Mesenchymal stem cell (in vitro differentiated cells and primary cell): Measurements from ENCODE around the gene C9orf153.

Source experiments
- DNase-seq: peaks from one replicate; pipeline ENCODE4 v3.0.0-alpha.2; 2013
- H2AFZ ChIP-seq: one replicate; pipeline ENCODE4 v1.6.1; 2013; ENCODE audit warnings: low read depth, mild to moderate bottlenecking, control low read depth, inconsistent platforms, low read length, moderate library complexity
- H2AK5ac ChIP-seq: 2 replicates; pipeline ENCODE4 v1.6.1; 2013; ENCODE audit warnings: low read length, moderate library complexity, mild to moderate bottlenecking, inconsistent platforms; ENCODE audit not compliant: severe bottlenecking
- H2BK120ac ChIP-seq: one replicate; pipeline ENCODE4 v1.6.1; 2013; ENCODE audit warnings: low read depth, mild to moderate bottlenecking, inconsistent platforms, low read length, moderate library complexity
- H2BK12ac ChIP-seq, 2 experiments: one replicate each; pipeline ENCODE4 v1.6.1; 2013; ENCODE audit warnings: inconsistent platforms in 2 of 2, low read length in 2 of 2, mild to moderate bottlenecking in 2 of 2, moderate library complexity in 2 of 2, control low read depth in 1 of 2
- H2BK15ac ChIP-seq: one replicate; pipeline ENCODE4 v1.6.1; 2013; ENCODE audit warnings: mild to moderate bottlenecking, low read depth, inconsistent platforms; ENCODE audit not compliant: poor library complexity, severe bottlenecking
- H2BK5ac ChIP-seq: 2 replicates; pipeline ENCODE4 v1.6.1; 2013; ENCODE audit warnings: low read depth, mild to moderate bottlenecking, low read length, control low read depth, inconsistent platforms; ENCODE audit not compliant: poor library complexity, severe bottlenecking
- H3K14ac ChIP-seq, 2 experiments: one replicate each; pipeline ENCODE4 v1.6.1; 2013; ENCODE audit warnings: inconsistent platforms in 2 of 2, low read length in 2 of 2, control low read depth in 1 of 2, mild to moderate bottlenecking in 1 of 2, moderate library complexity in 1 of 2
- H3K18ac ChIP-seq, 2 experiments: one replicate each; pipeline ENCODE4 v1.6.1; 2013; ENCODE audit warnings: inconsistent platforms in 2 of 2, low read length in 2 of 2, control low read depth in 1 of 2, low read depth in 1 of 2, mild to moderate bottlenecking in 1 of 2
- H3K23ac ChIP-seq, 2 experiments: one replicate each; pipeline ENCODE4 v1.6.1; 2013; ENCODE audit warnings: inconsistent platforms in 2 of 2, low read length in 2 of 2, mild to moderate bottlenecking in 2 of 2, moderate library complexity in 2 of 2, control low read depth in 1 of 2
- H3K27ac ChIP-seq: 2 replicates; pipeline ENCODE4 v1.5.1; 2013; ENCODE audit warnings: mild to moderate bottlenecking, moderate library complexity, low read length, control low read depth, inconsistent platforms; ENCODE audit not compliant: poor library complexity, severe bottlenecking
- H3K27me3 ChIP-seq, 2 experiments: 2 replicates each; pipeline versions ENCODE4 v1.6.1 to v1.7.0; 2013; ENCODE audit warnings: low read length in 2 of 2, mild to moderate bottlenecking in 2 of 2, moderate library complexity in 2 of 2, control low read depth in 1 of 2, inconsistent platforms in 1 of 2; ENCODE audit not compliant: control insufficient read depth in 1 of 2, insufficient read depth in 1 of 2
- H3K36me3 ChIP-seq, 2 experiments: 2 replicates each; pipeline versions ENCODE4 v1.6.1 to v1.7.0; 2013; ENCODE audit warnings: low read length in 2 of 2, control low read depth in 1 of 2, inconsistent platforms in 1 of 2, low read depth in 1 of 2, mild to moderate bottlenecking in 1 of 2; ENCODE audit not compliant: insufficient read depth in 2 of 2, control insufficient read depth in 1 of 2
- H3K4ac ChIP-seq, 2 experiments: one replicate each; pipeline ENCODE4 v1.6.1; 2013; ENCODE audit warnings: inconsistent platforms in 2 of 2, low read length in 2 of 2, mild to moderate bottlenecking in 2 of 2, moderate library complexity in 2 of 2, control low read depth in 1 of 2, low read depth in 1 of 2
- H3K4me1 ChIP-seq: 2 replicates; pipeline ENCODE4 v1.6.1; 2013; ENCODE audit warnings: low read depth, low read length, control low read depth; ENCODE audit not compliant: control insufficient read depth, insufficient read depth
- H3K4me2 ChIP-seq: 2 replicates; pipeline ENCODE4 v1.6.1; 2013; ENCODE audit warnings: low read length, mild to moderate bottlenecking, inconsistent platforms; ENCODE audit not compliant: poor library complexity, severe bottlenecking
- H3K4me3 ChIP-seq, 2 experiments: 2 replicates each; pipeline versions ENCODE4 v1.5.1 to v1.7.0; 2013; ENCODE audit warnings: low read length in 2 of 2, mild to moderate bottlenecking in 2 of 2, control low read depth in 1 of 2, low read depth in 1 of 2; ENCODE audit not compliant: insufficient read depth in 1 of 2
- H3K79me1 ChIP-seq: replicated peaks from 2 replicates; pipeline ENCODE4 v1.6.1; 2013; ENCODE audit warnings: mild to moderate bottlenecking, control low read depth, low read length, inconsistent platforms; ENCODE audit not compliant: poor library complexity, severe bottlenecking
- H3K9ac ChIP-seq: 2 replicates; pipeline ENCODE4 v1.7.0; 2013; ENCODE audit warnings: mild to moderate bottlenecking, low read length, moderate library complexity
- H3K9me3 ChIP-seq: 2 replicates; pipeline ENCODE4 v1.7.0; 2013; ENCODE audit warnings: mild to moderate bottlenecking, low read length; ENCODE audit not compliant: control insufficient read depth
- H4K8ac ChIP-seq: one replicate; pipeline ENCODE4 v1.6.1; 2013; ENCODE audit warnings: inconsistent platforms, mild to moderate bottlenecking, low read length, moderate library complexity
- H4K91ac ChIP-seq: one replicate; pipeline ENCODE4 v1.6.1; 2013; ENCODE audit warnings: mild to moderate bottlenecking, low read length, inconsistent platforms
- WGBS: methylation state at CpG from one replicate; pipeline ENCODE4 v1.1.7; 2013; ENCODE audit warnings: mixed read lengths; 5-methylcytosine and 5-hydroxymethylcytosine counted together

C9orf153 gene

DNA sequence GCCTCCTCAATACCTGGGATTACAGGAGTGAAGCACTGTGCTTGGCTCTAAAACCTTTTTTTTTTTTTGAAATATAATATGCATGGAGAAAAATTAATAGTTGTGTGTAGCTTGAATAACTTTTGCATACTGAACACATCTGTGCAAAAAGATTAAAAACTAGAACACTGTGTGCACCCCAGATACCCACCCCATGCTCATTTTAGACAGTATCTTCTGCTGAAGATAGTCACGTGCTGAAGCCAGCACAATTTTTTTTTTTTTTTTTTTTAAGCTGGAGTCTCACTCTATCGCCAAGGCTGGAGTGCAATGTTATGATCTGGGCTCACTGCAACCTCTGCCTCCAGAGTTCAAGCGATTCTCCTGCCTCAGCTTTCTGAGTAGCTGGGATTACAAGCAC is 39.9 kb downstream of the C9orf153 start:
- Histone ChIP-seq H2BK120ac (no peak overlapping the region), H2BK5ac (no peak overlapping the region), H3K14ac (no peak overlapping the region), H3K27ac (no peak overlapping the region), H2AFZ (no peak overlapping the region), H3K23ac (no peak overlapping the region), H4K91ac (no peak overlapping the region), H3K9me3 (no peaks in the 10 kb centered on the region), H3K27me3 (no peaks in the 10 kb centered on the region), H2BK12ac (no peak overlapping the region), H3K79me1 (no peaks in the 10 kb centered on the region), H3K4me1 (no peaks in the 10 kb centered on the region), H3K9ac (no peak overlapping the region), H4K8ac (no peak overlapping the region), H3K4me3 (no peak overlapping the region), H3K36me3 (no peaks in the 10 kb centered on the region), H2BK15ac (no peak overlapping the region), H3K18ac (no peak overlapping the region), H2AK5ac (no peak overlapping the region), H3K4ac (no peak overlapping the region), H3K4me2 (no peak overlapping the region)
- 71% methylated on average over 3 of the region's 3 CpGs for WGBS
- no peak for DNase-seq

DNA sequence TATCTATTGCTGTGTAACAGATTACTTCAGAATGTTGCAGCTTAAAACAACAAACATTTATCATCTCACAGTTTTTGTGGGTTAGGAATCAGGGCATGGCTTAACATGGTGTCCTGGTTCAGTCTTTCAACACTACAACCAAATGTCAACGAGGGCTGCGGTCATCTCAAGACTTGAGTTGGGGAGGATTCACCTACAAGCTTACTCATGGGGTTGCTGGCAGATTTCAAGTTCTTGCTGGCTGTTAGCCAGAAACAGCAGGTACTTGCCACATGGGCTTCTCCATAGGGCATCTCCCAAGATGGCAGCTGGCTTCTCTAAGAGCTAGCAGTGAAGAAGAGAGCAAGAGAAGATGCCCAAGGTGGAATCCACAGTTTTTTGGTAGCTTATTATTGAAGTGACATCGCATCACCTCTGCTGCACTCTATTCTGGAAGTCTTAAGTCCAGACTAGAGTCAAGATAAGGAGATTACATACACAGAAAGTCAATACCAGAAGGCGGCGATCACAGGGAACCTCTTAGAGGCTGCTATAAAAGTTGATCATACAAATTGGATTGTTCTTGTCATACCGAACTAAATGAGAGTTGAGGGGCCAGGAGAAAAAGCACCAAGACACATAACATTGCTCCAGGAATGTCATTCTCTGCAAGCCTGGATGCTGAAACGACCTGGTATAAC is 42.2 kb downstream of the C9orf153 start:
- Histone ChIP-seq H3K9me3 (no peaks in the 10 kb centered on the region), H4K91ac (no peak overlapping the region), H3K79me1 (no peaks in the 10 kb centered on the region), H3K4me1 (no peaks in the 10 kb centered on the region), H3K18ac (no peak overlapping the region), H2BK15ac (no peak overlapping the region), H3K27ac (no peak overlapping the region), H2BK12ac (no peak overlapping the region), H3K9ac (no peak overlapping the region), H2BK120ac (no peak overlapping the region), H3K36me3 (no peaks in the 10 kb centered on the region), H3K27me3 (no peaks in the 10 kb centered on the region), H3K4ac (no peak overlapping the region), H2BK5ac (no peak overlapping the region), H2AK5ac (no peak overlapping the region), H3K4me3 (no peak overlapping the region), H4K8ac (no peak overlapping the region), H2AFZ (no peak overlapping the region), H3K23ac (no peak overlapping the region), H3K14ac (no peak overlapping the region), H3K4me2 (no peak overlapping the region)
- WGBS, result 76% methylated on average over 6 of the region's 7 CpGs
- no peak for DNase-seq

DNA sequence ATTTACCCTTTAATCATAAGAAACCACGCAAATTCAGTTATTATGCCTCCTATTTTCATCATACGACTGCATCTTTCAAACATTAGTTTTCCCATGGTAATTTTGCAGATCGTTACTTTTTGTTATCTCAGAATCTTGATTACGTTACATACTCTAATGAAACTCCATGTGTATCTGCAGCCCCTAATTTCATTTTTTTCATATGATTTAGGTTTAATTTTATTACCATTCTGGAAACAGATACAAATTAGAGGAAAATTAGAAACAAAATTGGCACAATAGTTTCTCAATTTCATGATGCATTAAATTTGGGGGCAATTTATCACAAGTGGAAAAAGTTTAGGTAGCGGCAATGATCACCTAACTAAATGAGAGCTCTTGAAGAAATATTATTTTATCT is 52.3 kb downstream of the C9orf153 start:
- Histone ChIP-seq H3K36me3 (no peaks in the 10 kb centered on the region), H4K8ac (no peak overlapping the region), H3K4ac (no peak overlapping the region), H2BK12ac (no peak overlapping the region), H3K4me2 (no peak overlapping the region), H4K91ac (no peak overlapping the region), H3K9me3 (no peaks in the 10 kb centered on the region), H3K79me1 (no peaks in the 10 kb centered on the region), H3K9ac (no peak overlapping the region), H2BK120ac (no peak overlapping the region), H2AK5ac (no peak overlapping the region), H3K27me3 (no peaks in the 10 kb centered on the region), H2BK15ac (no peak overlapping the region), H3K23ac (no peak overlapping the region), H3K4me1 (no peaks in the 10 kb centered on the region), H2AFZ (no peak overlapping the region), H3K4me3 (no peak overlapping the region), H3K18ac (no peak overlapping the region), H3K27ac (no peak overlapping the region), H2BK5ac (no peak overlapping the region), H3K14ac (no peak overlapping the region)
- WGBS, result 93% methylated on average over 3 of the region's 5 CpGs
- DNase-seq, result no peak

DNA sequence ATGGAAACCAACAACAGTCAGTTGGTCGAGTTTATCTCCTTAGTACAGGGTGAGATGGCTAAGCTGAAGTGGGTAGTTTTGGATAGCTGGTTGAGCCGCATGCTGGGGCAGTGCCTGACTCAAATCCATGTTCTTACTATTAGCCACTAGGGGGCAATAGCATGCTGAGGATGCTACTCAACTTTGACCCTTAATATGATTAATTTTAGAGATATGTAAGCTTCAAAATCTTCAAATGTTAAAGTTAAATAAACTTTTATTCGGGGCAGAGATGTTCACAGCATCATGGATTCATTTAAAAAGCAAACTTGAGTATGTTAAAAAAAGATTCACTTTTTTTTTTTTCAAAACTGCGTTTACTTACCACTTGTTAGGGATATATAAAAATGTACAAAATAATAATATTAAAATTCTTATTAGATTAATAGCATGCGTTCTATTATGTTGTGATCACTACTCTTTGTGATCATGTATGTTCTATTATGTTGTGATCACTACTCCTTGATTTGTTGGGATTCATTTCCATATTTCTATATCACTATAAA is 57.0 kb downstream of the C9orf153 start:
- Histone ChIP-seq H3K27ac (no peak overlapping the region), H3K4me2 (no peak overlapping the region), H3K9ac (no peak overlapping the region), H2BK120ac (no peak overlapping the region), H3K14ac (no peak overlapping the region), H2BK12ac (no peak overlapping the region), H3K4me1 (no peaks in the 10 kb centered on the region), H3K79me1 (no peaks in the 10 kb centered on the region), H4K8ac (no peak overlapping the region), H4K91ac (no peak overlapping the region), H2AFZ (no peak overlapping the region), H3K36me3 (no peaks in the 10 kb centered on the region), H3K23ac (no peak overlapping the region), H3K4me3 (no peak overlapping the region), H3K18ac (no peak overlapping the region), H2BK15ac (no peak overlapping the region), H3K9me3 (no peaks in the 10 kb centered on the region), H3K27me3 (peaks cover 0 to 18% of the 10 kb centered on the region in 2 experiments), H2BK5ac (no peak overlapping the region), H3K4ac (no peak overlapping the region), H2AK5ac (no peak overlapping the region)
- DNase-seq, result peak; percentile 53
- WGBS, result 11% methylated on average over 2 of the region's 5 CpGs
